WI38 (cell line): Measurements from ENCODE around the gene BOD1.

Experiments used
- H3K4me3 ChIP-seq: 2 replicates; pipeline ENCODE4 v1.5.1; 2011; ENCODE audit warnings: low read depth, mild to moderate bottlenecking, control low read depth, low read length
- CTCF ChIP-seq: IDR thresholded peaks from 2 replicates; pipeline ENCODE4 v1.5.1; 2012; ENCODE audit warnings: low read depth, mild to moderate bottlenecking, control low read depth, low read length

BOD1 gene

GRCh38 chr5:173640156-173640804 is 23.8 kb upstream of the BOD1 start:
- H3K4me3 ChIP-seq: no peak overlapping the region
- no peak for TF ChIP-seq CTCF

DNA sequence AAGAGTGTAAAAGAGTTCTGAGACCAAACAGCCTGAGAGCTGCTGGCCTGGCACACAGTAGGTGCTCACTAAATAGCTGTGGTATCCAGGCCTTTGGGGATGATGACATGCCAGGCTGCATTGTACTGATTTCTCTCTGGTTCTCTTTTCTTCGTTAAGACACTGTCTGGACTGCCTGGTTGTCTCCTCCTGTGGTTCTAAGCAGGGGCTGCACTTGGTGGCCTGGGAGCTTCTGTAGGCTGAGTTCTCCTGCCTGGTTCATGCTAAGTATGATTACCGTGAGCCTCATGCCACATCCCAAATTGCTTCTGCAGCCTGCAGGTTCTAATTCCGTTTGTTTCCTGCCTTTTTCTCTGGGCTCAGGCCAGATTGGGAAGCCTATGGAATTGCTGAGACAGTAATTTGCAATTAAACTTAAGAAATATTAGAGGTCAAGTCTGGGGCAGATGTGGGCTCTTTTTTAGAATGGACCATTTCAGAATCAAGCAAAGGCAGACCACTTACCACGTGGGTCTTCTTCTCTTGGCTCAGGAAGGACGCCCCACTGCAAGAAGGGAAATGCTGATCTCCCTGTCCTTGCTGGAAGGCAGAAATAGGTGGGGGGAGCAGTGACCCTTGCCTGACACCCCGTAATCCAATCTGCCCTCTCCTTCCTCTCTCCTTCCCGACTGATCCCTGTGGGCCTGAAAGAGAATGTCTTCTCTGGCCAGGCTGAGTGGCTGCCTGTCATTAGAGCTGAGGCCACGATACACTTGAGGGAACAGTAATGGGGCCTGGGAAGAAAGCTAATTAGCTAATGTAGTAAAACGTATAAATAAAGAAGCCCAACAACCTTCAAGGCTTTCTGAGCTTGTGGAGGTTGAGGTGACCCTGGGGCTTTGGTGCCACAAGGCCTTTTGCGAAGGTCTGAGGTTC is 21.9 kb upstream of the BOD1 start:
- no peak overlapping the region for H3K4me3 ChIP-seq
- no peak for TF ChIP-seq CTCF

DNA sequence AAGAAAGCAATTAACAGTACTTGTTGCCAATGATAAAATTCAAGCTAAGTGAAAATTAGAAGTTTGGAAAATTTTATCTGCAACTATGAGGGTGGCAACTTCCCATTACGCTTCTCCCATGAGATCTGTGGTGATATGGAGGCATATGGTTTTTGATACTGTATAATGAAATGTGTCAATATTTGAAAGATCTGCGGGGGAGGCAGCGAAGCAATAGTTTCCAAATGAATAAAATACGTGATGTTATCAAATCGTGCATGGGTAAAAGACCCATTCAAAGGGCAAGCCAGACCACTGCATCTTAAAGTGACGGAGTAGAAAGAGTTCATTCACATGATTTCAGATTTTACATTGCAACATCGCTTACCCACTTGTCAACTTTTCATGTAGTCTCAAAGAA is 20.9 kb upstream of the BOD1 start:
- no peak overlapping the region for H3K4me3 ChIP-seq
- no peak for TF ChIP-seq CTCF

GRCh38 chr5:173634465-173634983 is 18.1 kb upstream of the BOD1 start:
- no peak overlapping the region for H3K4me3 ChIP-seq

GRCh38 chr5:173633304-173633703 is 16.9 kb upstream of the BOD1 start:
- no peak overlapping the region for H3K4me3 ChIP-seq
- TF ChIP-seq CTCF: no peak

More at GRCh38 chr5:173634465-173634983, 18.1 kb upstream of the BOD1 start:
- TF ChIP-seq CTCF: no peak

DNA sequence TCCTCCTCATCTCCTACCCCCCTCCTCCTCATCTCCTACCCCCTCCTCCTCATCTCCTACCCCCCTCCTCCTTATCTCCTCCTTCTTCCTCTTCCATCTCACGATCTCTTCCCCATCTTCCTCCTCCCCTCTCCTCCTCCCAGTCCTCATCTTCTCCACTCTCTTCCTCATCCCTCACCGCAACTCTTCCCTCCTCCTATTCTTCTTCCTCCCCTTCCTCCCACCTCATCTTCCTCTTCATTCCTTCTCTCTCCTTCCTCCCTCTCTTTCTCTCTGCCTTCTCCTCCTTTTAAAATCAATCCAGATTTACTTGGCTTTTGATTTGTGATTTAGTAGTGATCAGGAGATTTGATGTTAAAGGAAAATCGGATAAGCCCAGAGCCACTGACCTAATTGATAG is 15.0 kb upstream of the BOD1 start:
- no peak for TF ChIP-seq CTCF
- H3K4me3 ChIP-seq: no peak overlapping the region
